Small intestine (tissue), 7 donors: Measurements from ENCODE around the gene TMEM131. TPM values are rescaled to one million over a fixed set of nuclear protein-coding genes. Genes with fewer than 3 reads are reported as not detected.

ENCODE experiments used
- DNase-seq, 2 donors: peaks; one replicate each; pipeline versions ENCODE4 v3.0.0 to v3.0.0-alpha.2; 2013
- FAIRE-seq: peaks from 2 replicates; lab custom pipeline; 2012; peaks lifted over from hg19 to GRCh38; lab: Jason Lieb, UNC
- H3K27ac ChIP-seq, 3 donors: one replicate each; pipeline ENCODE4 v1.5.1; 2013; ENCODE audit warnings: low read length in 2 of 3, mild to moderate bottlenecking in 2 of 3, control low read depth in 1 of 3, inconsistent platforms in 1 of 3, low read depth in 1 of 3, moderate library complexity in 1 of 3
- H3K27me3 ChIP-seq, 3 donors: one replicate each; pipeline ENCODE4 v1.6.1; 2013; ENCODE audit warnings: low read length in 3 of 3, inconsistent platforms in 1 of 3; ENCODE audit not compliant: control insufficient read depth in 3 of 3, insufficient read depth in 3 of 3
- H3K36me3 ChIP-seq, 3 donors: one replicate each; pipeline ENCODE4 v1.6.1; 2013; ENCODE audit warnings: low read length in 3 of 3, inconsistent platforms in 1 of 3, low read depth in 1 of 3, mild to moderate bottlenecking in 1 of 3, moderate library complexity in 1 of 3; ENCODE audit not compliant: control insufficient read depth in 3 of 3, insufficient read depth in 2 of 3
- H3K4me1 ChIP-seq, 3 donors: one replicate each; pipeline ENCODE4 v1.6.1; 2013; ENCODE audit warnings: low read length in 2 of 3, inconsistent platforms in 1 of 3, low read depth in 1 of 3, mild to moderate bottlenecking in 1 of 3, moderate library complexity in 1 of 3; ENCODE audit not compliant: control insufficient read depth in 3 of 3, insufficient read depth in 2 of 3
- H3K4me3 ChIP-seq, 3 donors: one replicate each; pipeline ENCODE4 v1.5.1; 2013; ENCODE audit warnings: low read length in 3 of 3, control low read depth in 1 of 3, inconsistent platforms in 1 of 3, low read depth in 1 of 3, mild to moderate bottlenecking in 1 of 3, moderate library complexity in 1 of 3
- H3K9me3 ChIP-seq, 2 donors: one replicate each; pipeline ENCODE4 v1.6.1; 2013; ENCODE audit warnings: low read depth in 1 of 2, low read length in 1 of 2; ENCODE audit not compliant: control insufficient read depth in 2 of 2, insufficient read depth in 1 of 2
- WGBS, 3 donors: extraction: QIAGEN DNeasy Blood & Tissue Kit; methylation state at CpG; one replicate each; pipeline ENCODE4 v1.1.7; 2013; 5-methylcytosine and 5-hydroxymethylcytosine counted together
- polyA plus RNA-seq, 4 donors: library from polyadenylated mRNA; stranded (reverse) in 3 of 4; unstranded in 1 of 4; fragments of 200-250 nt in 3 of 4; fragments of 120-200 nt in 1 of 4; gene quantifications; one replicate each; pipeline versions ENCODE4 v1.2.1 to v1.2.3, GENCODE V29; 2013
- donor health status: healthy with polysubstance abuse.
- donor health status: control.
- donor health status: control.
- donor health status: Bipolar disorder and iron deficiency.
- donor health status: healthy.

TMEM131 gene
- polyA plus RNA-seq, 4 donors, result 6.5 to 47.7 (median 13.8) TPM

DNA sequence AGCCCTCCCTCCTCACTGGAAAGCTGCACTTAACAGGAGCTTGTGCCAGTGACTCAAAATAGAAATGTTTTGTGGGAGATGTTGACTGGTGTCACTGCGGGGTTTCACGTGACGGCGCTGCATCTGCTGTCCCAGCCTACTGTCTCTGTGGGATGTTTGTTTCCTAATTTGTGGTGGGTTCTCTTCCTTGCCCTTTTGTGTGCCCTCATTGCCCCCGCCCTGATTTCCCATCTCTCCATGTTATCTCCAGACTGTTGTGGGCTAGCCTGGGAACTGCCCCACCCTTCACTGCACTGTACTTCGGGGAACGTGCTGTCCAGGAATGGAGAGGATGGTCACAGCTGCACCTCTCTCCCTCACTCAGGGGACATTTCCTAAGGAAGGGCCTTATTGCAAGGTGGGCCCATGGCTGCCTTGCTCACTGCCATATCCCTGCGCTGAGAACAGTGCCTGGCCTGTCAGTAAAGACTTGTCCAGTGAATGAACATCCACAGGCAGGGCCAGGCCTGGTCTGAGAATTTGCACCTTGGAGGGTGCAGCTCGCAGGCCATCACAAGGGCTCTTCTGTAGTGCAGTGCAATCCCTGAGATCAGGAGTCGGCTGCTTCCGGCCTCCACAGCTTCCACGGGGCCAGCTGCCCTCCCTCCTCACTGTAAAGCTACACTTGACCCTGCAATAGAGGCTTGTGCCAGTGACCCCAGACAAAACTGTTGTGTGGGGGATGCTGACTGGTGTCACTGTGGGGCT is 264.3 kb downstream of the TMEM131 start:
- DNase-seq (no peak), FAIRE-seq (no peak)
- H3K27ac ChIP-seq, result no peak overlapping the region
- no peaks in the 10 kb centered on the region for H3K4me1 ChIP-seq
- 84 to 88% (median 88%) methylated on average over 12 of the region's 12 CpGs for WGBS, 3 donors
- H3K9me3 ChIP-seq, result peaks cover 0 to 8% of the 10 kb centered on the region in 2 donors
- no peak overlapping the region for H3K4me3 ChIP-seq
- no peaks in the 10 kb centered on the region for H3K36me3 ChIP-seq
- H3K27me3 ChIP-seq, result no peaks in the 10 kb centered on the region

- no peak for FAIRE-seq
- H3K27ac ChIP-seq, result no peak overlapping the region
- H3K4me3 ChIP-seq, result no peak overlapping the region
- no peaks in the 10 kb centered on the region for H3K4me1 ChIP-seq
- no peaks in the 10 kb centered on the region for H3K36me3 ChIP-seq
- WGBS, 3 donors, result 92 to 100% (median 100%) methylated on average over 1 of the region's 1 CpG
- peaks cover 0 to 1% (median 0%) of the 10 kb centered on the region in 3 donors for H3K27me3 ChIP-seq
- H3K9me3 ChIP-seq, result peaks cover 0 to 8% of the 10 kb centered on the region in 2 donors
- no peak for DNase-seq
Measured at GRCh38 chr2:97730245-97730644, 265.5 kb downstream of the TMEM131 start.

DNA sequence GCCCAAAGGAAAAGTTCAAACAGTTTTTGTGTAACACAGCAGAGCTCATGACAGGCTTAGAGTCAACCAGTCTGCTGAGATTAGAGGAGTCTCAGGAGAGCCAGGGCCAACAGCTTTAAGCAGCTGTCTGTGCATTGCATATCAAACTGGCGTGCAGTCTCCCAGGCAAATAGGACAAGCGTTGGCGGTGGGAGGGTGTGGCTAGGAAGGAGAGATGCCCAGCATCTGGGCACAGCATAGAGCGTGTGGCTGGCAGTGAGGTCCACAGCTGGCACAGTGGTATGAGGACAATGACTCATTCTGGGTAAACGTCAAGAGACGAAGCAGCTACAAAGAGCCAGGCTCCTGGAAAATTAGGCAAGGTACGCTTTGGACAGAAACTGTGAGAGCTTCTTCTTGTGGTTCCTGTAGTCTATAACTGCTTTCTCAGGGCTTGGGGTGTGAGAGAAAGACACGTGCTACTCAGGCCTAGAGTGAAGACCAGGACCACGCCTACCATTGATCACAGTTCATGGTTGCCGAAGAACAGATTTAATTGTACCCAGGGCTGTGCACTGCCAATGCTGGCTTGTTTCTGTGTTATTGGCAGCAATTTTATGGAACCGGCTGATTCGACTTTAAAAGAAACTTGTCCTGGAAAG is 267.5 kb downstream of the TMEM131 start:
- Histone ChIP-seq H3K36me3 (no peaks in the 10 kb centered on the region), H3K4me3 (no peak overlapping the region), H3K27me3 (peaks cover 0 to 20% (median 0%) of the 10 kb centered on the region in 3 donors), H3K9me3 (peaks cover 0 to 8% of the 10 kb centered on the region in 2 donors), H3K4me1 (no peaks in the 10 kb centered on the region), H3K27ac (no peak overlapping the region)
- no peak for FAIRE-seq
- 39 to 49% (median 44%) methylated on average over 12 of the region's 12 CpGs for WGBS, 3 donors
- DNase-seq, result no peak

DNA sequence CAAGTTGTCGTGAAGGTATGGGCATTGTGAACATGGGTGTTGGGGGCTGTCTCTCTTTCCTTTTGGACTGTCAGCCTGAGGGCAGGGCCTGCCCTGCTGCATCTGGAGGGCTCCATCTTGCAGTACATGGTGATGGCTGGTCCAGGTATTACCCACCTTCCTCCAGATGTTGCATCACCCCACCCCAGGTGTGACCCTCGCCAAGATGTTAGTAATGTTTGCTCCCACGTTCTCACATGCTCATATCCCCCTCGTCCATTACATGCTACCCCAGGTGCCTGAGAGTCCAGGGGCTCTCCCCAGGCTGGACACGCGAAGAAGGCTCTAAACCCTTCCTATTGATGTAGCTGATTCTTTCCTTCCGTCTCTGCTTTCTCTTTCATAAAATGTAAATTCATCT is 268.5 kb downstream of the TMEM131 start:
- 87 to 91% (median 87%) methylated on average over 7 of the region's 7 CpGs for WGBS, 3 donors
- no peak for FAIRE-seq
- Histone ChIP-seq H3K9me3 (peaks cover 0 to 8% of the 10 kb centered on the region in 2 donors), H3K36me3 (no peaks in the 10 kb centered on the region), H3K4me3 (no peak overlapping the region), H3K27ac (no peak overlapping the region), H3K4me1 (no peaks in the 10 kb centered on the region), H3K27me3 (peaks cover 0 to 24% (median 0%) of the 10 kb centered on the region in 3 donors)
- DNase-seq, result no peak

DNA sequence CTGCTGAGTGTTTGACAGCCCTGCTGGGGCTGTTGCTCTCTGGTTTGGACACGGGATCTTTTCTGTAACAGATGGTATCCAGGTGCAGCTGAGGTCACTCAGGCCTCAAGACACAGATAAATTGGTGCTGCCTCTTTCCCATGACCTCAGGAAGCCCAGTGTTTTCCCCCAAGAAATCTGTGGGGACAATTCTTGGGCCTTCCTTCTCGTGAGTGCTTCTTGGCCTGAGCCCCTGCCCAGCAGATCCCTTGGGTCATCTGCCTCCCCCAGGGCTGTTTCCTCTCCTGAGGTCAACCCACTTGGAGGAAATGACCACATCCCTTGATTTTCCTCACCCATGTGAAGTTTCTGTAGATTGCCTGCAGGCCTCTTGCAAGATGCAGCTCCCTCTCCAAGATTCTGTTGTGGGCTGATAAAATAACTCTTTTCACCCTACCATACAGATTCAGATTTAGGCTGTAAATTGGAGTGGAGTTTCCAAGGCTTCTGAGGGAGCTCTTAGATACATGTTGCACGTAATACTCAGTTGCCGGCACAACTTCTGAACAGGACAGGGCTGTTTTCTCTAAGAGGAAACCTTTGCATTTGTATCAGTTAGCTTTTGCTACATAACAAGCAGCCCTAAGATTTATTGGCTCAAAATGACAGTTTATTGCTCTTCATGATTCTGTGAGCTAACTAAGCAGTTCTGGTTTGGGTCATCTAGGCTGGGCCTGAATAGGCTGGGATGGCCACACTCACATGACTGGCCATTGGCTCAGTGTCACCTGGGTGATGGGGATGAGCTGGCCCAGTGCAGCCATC is 269.3 kb downstream of the TMEM131 start:
- peaks cover 0 to 8% of the 10 kb centered on the region in 2 donors for H3K9me3 ChIP-seq
- no peaks in the 10 kb centered on the region for H3K36me3 ChIP-seq
- no peaks in the 10 kb centered on the region for H3K4me1 ChIP-seq
- peaks cover 0 to 24% (median 0%) of the 10 kb centered on the region in 3 donors for H3K27me3 ChIP-seq
- DNase-seq (no peak), FAIRE-seq (no peak)
- no peak overlapping the region for H3K27ac ChIP-seq
- 45 to 69% (median 58%) methylated on average over 4 of the region's 4 CpGs for WGBS, 3 donors
- H3K4me3 ChIP-seq, result no peak overlapping the region

DNA sequence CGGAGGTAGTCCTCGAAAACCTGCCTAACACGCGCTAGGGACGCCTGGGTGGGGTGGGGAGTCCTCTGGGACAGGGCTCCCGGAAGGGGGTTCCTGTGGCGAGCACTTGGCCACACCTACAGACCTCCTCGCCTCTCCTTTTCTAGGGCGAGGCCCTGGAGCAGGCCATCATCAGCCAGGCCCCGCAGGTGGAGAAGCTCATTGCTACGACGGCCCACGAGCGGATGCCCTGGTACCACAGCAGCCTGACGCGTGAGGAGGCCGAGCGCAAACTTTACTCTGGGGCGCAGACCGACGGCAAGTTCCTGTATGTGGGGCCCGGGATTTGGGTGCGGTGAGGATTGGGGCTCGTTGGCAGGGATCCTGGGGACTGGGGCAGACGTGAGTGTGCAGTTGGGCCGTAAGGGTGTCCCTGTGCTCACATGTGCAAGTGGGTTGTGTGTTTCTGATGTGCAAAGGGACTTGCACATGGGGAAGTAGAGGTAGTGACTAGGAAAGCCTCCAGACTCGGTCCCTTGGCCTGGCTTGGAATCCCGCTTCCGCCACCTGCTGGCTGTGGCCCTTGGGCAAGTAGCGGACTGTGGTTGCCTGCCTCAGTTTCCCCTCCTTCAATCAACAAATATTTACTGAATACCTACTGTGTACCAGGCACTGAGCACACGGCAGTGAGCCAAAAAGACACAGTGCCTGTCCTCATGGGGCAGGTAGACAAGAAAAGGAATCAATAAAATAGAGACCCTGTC is 270.6 kb downstream of the TMEM131 start:
- Histone ChIP-seq H3K4me3 (no peak overlapping the region), H3K4me1 (no peaks in the 10 kb centered on the region), H3K27ac (no peak overlapping the region), H3K27me3 (peaks cover 0 to 24% (median 0%) of the 10 kb centered on the region in 3 donors), H3K36me3 (no peaks in the 10 kb centered on the region), H3K9me3 (peaks cover 0 to 5% of the 10 kb centered on the region in 2 donors)
- FAIRE-seq (no peak), DNase-seq (no peak)
- 90 to 93% (median 92%) methylated on average over 30 to 31 of the region's 31 CpGs for WGBS, 3 donors

DNA sequence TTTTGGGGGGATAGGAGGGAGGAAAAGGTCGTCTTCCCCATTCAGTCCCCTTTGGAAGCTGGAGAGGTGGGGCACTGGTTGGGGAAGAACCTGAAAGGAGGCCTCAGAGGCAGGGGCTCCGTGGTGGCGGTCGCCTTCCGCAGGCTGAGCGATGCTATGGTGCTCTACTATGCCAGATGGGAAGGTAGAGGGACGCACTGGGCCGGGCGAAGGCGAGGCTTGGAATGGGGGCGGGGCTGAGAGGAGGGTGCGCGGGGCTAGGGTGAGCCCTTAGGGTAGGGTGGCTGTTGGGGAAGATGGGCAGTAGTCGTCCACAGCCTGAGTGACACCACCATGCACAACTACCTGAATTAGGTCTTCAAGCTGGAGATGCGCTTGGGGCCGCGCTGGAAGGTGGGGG is 271.2 kb downstream of the TMEM131 start:
- FAIRE-seq, result no peak
- H3K4me1 ChIP-seq, result no peaks in the 10 kb centered on the region
- H3K4me3 ChIP-seq, result no peak overlapping the region
- no peaks in the 10 kb centered on the region for H3K9me3 ChIP-seq
- 80 to 88% (median 84%) methylated on average over 17 of the region's 17 CpGs for WGBS, 3 donors
- DNase-seq, result no peak
- no peaks in the 10 kb centered on the region for H3K36me3 ChIP-seq
- no peak overlapping the region for H3K27ac ChIP-seq
- peaks cover 0 to 24% (median 0%) of the 10 kb centered on the region in 3 donors for H3K27me3 ChIP-seq

- no peak for DNase-seq
- no peak for FAIRE-seq
- H3K4me3 ChIP-seq, result no peak overlapping the region
- peaks cover 0 to 24% (median 0%) of the 10 kb centered on the region in 3 donors for H3K27me3 ChIP-seq
- no peak overlapping the region for H3K27ac ChIP-seq
- no peaks in the 10 kb centered on the region for H3K9me3 ChIP-seq
- H3K36me3 ChIP-seq, result no peaks in the 10 kb centered on the region
- no peaks in the 10 kb centered on the region for H3K4me1 ChIP-seq
- 63 to 82% (median 69%) methylated on average over 41 of the region's 41 CpGs for WGBS, 3 donors
Measured at GRCh38 chr2:97724073-97724410, 271.7 kb downstream of the TMEM131 start.
